Measurements from ENCODE around the gene MAMSTR.

DNA sequence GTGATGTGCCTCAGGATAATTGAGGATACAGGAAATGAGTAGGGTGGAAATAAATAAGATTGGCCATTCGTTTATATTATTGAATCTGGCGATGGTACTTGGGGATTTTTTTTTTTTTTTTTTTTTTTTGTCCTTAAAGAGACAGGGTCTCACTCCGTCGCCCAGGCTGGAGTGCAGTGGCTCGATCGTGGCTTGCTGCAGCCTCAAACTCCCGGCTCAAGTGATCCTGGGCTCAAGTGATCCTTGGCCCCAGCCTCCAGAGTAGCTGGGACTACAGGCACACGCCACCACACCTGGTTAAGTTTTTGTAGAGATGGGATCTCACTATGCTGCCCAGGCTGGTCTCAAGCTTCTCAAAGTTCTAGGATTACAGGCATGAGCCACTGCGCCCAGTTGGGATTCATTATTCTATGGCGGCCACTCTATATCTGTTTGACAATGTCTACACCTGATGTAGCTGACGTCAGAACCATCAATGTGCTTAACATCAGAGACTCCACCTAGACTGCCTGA, 2.7 kb upstream of the MAMSTR start:
- TF ChIP-seq, protein P1, sequence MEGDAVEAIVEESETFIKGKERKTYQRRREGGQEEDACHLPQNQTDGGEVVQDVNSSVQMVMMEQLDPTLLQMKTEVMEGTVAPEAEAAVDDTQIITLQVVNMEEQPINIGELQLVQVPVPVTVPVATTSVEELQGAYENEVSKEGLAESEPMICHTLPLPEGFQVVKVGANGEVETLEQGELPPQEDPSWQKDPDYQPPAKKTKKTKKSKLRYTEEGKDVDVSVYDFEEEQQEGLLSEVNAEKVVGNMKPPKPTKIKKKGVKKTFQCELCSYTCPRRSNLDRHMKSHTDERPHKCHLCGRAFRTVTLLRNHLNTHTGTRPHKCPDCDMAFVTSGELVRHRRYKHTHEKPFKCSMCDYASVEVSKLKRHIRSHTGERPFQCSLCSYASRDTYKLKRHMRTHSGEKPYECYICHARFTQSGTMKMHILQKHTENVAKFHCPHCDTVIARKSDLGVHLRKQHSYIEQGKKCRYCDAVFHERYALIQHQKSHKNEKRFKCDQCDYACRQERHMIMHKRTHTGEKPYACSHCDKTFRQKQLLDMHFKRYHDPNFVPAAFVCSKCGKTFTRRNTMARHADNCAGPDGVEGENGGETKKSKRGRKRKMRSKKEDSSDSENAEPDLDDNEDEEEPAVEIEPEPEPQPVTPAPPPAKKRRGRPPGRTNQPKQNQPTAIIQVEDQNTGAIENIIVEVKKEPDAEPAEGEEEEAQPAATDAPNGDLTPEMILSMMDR (IDR thresholded peaks at IDR 0.05): no peak
- TF ChIP-seq EP300 (IDR thresholded peaks at IDR 0.05) (no peak), POLR2A (IDR thresholded peaks at IDR 0.05) (no peak), POLR2AphosphoS5 (IDR thresholded peaks at IDR 0.05) (no peak)

All from stomach (tissue), 4 donors.